ENCODE results near the gene SMIM44.
"Not testable (repeated sequence)": the region's sequence is repeated elsewhere in the genome, so short reads cannot be mapped to it uniquely, and the experiment has no call there.

SMIM44 gene

GRCh38 chr19:3456925-3457527 is 26.2 kb downstream of the SMIM44 start:
- no peak for DNase-seq

GRCh38 chr19:3455960-3456601 is 27.2 kb downstream of the SMIM44 start:
- DNase-seq, result no peak

GRCh38 chr19:3455393-3455955 is 27.8 kb downstream of the SMIM44 start:
- DNase-seq, result no peak

- no peak for DNase-seq
Observed at GRCh38 chr19:3454656-3455392, 28.4 kb downstream of the SMIM44 start.

- no peak for DNase-seq
Observed at GRCh38 chr19:3453840-3454239, 29.4 kb downstream of the SMIM44 start.

- DNase-seq, result not testable (repeated sequence)
Observed at GRCh38 chr19:3452942-3453214, 30.4 kb downstream of the SMIM44 start.

GRCh38 chr19:3452171-3452941 is 30.9 kb downstream of the SMIM44 start:
- DNase-seq, result no peak

GRCh38 chr19:3451451-3451866 is 31.8 kb downstream of the SMIM44 start:
- DNase-seq, result no peak

- peak; percentile 25 for DNase-seq
Observed at GRCh38 chr19:3450796-3451411, 32.3 kb downstream of the SMIM44 start.

GRCh38 chr19:3448616-3449334 is 34.5 kb downstream of the SMIM44 start:
- no peak for DNase-seq

GRCh38 chr19:3446657-3447056 is 36.6 kb downstream of the SMIM44 start:
- DNase-seq, result not testable (repeated sequence)

GRCh38 chr19:3444695-3445234 is 38.5 kb downstream of the SMIM44 start:
- DNase-seq, result no peak

- no peak for DNase-seq
Observed at GRCh38 chr19:3443840-3444694, 39.2 kb downstream of the SMIM44 start.

GRCh38 chr19:3442487-3443071 is 40.7 kb downstream of the SMIM44 start:
- no peak for DNase-seq

GRCh38 chr19:3441986-3442329 is 41.3 kb downstream of the SMIM44 start:
- no peak for DNase-seq

- DNase-seq, result no peak
Observed at GRCh38 chr19:3441089-3441985, 41.9 kb downstream of the SMIM44 start.

GRCh38 chr19:3440082-3440481 is 43.2 kb downstream of the SMIM44 start:
- peak; percentile 2 for DNase-seq

GRCh38 chr19:3434630-3435553 is 48.3 kb downstream of the SMIM44 start:
- peak; percentile 63 for DNase-seq
